DOHH2 (cell line): Measurements from ENCODE around the gene DLX3.

ENCODE experiments used
- H3F3A ChIP-seq: fragments of 200-600 bp; sonication (generic), shearing (Covaris generic); 2 replicates; pipeline ENCODE4 v1.6.0; 2016; ENCODE audit warnings: antibody characterized with exemption, mild to moderate bottlenecking; ENCODE audit not compliant: control insufficient read depth, insufficient read depth
- H3K27ac ChIP-seq: fragments of 200-600 bp; sonication (generic); 2 replicates; pipeline ENCODE4 v1.5.1; 2014; ENCODE audit warnings: low read depth, mild to moderate bottlenecking, low read length, moderate library complexity
- H3K27me3 ChIP-seq: fragments of 200-600 bp; sonication (generic); 2 replicates; pipeline ENCODE4 v1.6.1; 2014; ENCODE audit warnings: mild to moderate bottlenecking, low read length, mixed read lengths; ENCODE audit not compliant: control insufficient read depth
- H3K36me3 ChIP-seq: fragments of 200-600 bp; sonication (generic); 2 replicates; pipeline ENCODE4 v1.6.1; 2014; ENCODE audit warnings: mild to moderate bottlenecking, low read length, moderate library complexity, mixed read lengths; ENCODE audit not compliant: control insufficient read depth
- H3K4me1 ChIP-seq: fragments of 200-600 bp; sonication (generic); 2 replicates; pipeline ENCODE4 v1.6.1; 2014; ENCODE audit warnings: mild to moderate bottlenecking, low read length, mixed read lengths; ENCODE audit not compliant: control insufficient read depth
- H3K4me2 ChIP-seq: fragments of 200-600 bp; sonication (generic); 2 replicates; pipeline ENCODE4 v1.6.0; 2014; ENCODE audit warnings: mild to moderate bottlenecking, low read length, moderate library complexity
- H3K4me3 ChIP-seq: fragments of 200-600 bp; sonication (generic); 2 replicates; pipeline ENCODE4 v1.5.1; 2014; ENCODE audit warnings: mild to moderate bottlenecking, low read length, mixed read lengths
- H3K79me2 ChIP-seq: fragments of 200-600 bp; sonication (generic); 2 replicates; pipeline ENCODE4 v1.6.1; 2014; ENCODE audit warnings: mild to moderate bottlenecking, low read length, mixed read lengths; ENCODE audit not compliant: control insufficient read depth
- H3K9me2 ChIP-seq: fragments of 200-600 bp; sonication (generic); replicated peaks from 2 replicates; pipeline ENCODE4 v1.6.1; 2014; ENCODE audit warnings: mild to moderate bottlenecking, low read length, mixed read lengths; ENCODE audit not compliant: control insufficient read depth
- H3K9me3 ChIP-seq: fragments of 200-600 bp; sonication (generic); 2 replicates; pipeline ENCODE4 v1.6.1; 2014; ENCODE audit warnings: antibody characterized with exemption, low read length, mixed read lengths; ENCODE audit not compliant: control insufficient read depth, insufficient read depth
- H4K20me1 ChIP-seq: fragments of 200-600 bp; sonication (generic); 2 replicates; pipeline ENCODE4 v1.6.0; 2014; ENCODE audit warnings: low read depth, mild to moderate bottlenecking, antibody characterized with exemption, low read length, moderate library complexity; ENCODE audit not compliant: control insufficient read depth, insufficient read depth
- CTCF ChIP-seq: fragments of 200-600 bp; sonication (generic); IDR thresholded peaks from one replicate; pipeline ENCODE4 v1.5.1; 2014; ENCODE audit warnings: antibody characterized with exemption, mild to moderate bottlenecking, low read depth, low read length; ENCODE audit not compliant: poor library complexity, severe bottlenecking
- EZH2phosphoT487 ChIP-seq: fragments of 200-600 bp; sonication (generic); IDR thresholded peaks from 2 replicates; pipeline ENCODE4 v1.6.1; 2017; ENCODE audit warnings: borderline replicate concordance, mild to moderate bottlenecking, antibody characterized with exemption, low read length, moderate library complexity, mixed read lengths

Gene DLX3

GRCh38 chr17:50028736-50029120 lies 33.7 kb upstream of the DLX3 start:
- TF ChIP-seq EZH2phosphoT487 (no peak), CTCF (no peak)
- Histone ChIP-seq H3K9me2 (no peaks in the 10 kb centered on the region), H3K4me3 (no peak overlapping the region), H3F3A (peaks cover 16% of the 10 kb centered on the region), H3K36me3 (no peaks in the 10 kb centered on the region), H4K20me1 (no peaks in the 10 kb centered on the region), H3K27ac (no peak overlapping the region), H3K27me3 (peaks cover 7% of the 10 kb centered on the region), H3K4me1 (peaks cover 8% of the 10 kb centered on the region), H3K4me2 (no peak overlapping the region), H3K79me2 (no peaks in the 10 kb centered on the region), H3K9me3 (peaks cover 13% of the 10 kb centered on the region; the same call in 1 of the 2 replicates)

- H3K27ac ChIP-seq, result no peak overlapping the region
- H4K20me1 ChIP-seq, result no peaks in the 10 kb centered on the region
- H3K79me2 ChIP-seq, result no peaks in the 10 kb centered on the region
- H3K4me3 ChIP-seq, result no peak overlapping the region
- no peak overlapping the region for H3K4me2 ChIP-seq
- H3K4me1 ChIP-seq, result peaks cover 8% of the 10 kb centered on the region
- H3K27me3 ChIP-seq, result peaks cover 5% of the 10 kb centered on the region
- H3F3A ChIP-seq, result peaks cover 22% of the 10 kb centered on the region
- no peak for TF ChIP-seq CTCF
- no peak for TF ChIP-seq EZH2phosphoT487
- H3K9me2 ChIP-seq, result no peaks in the 10 kb centered on the region
- peaks cover 16% of the 10 kb centered on the region; the same call in 1 of the 2 replicates for H3K9me3 ChIP-seq
- H3K36me3 ChIP-seq, result no peaks in the 10 kb centered on the region
These were observed 33.1 kb upstream of the DLX3 start for GRCh38 chr17:50027881-50028735.

GRCh38 chr17:50027172-50027880 lies 32.3 kb upstream of the DLX3 start:
- no peaks in the 10 kb centered on the region for H3K79me2 ChIP-seq
- H3K9me3 ChIP-seq, result peaks cover 16% of the 10 kb centered on the region; the same call in 1 of the 2 replicates
- H3K36me3 ChIP-seq, result no peaks in the 10 kb centered on the region
- H3F3A ChIP-seq, result peaks cover 22% of the 10 kb centered on the region
- H3K4me3 ChIP-seq, result no peak overlapping the region
- peaks cover 5% of the 10 kb centered on the region; the same call in 1 of the 2 replicates for H3K27me3 ChIP-seq
- TF ChIP-seq EZH2phosphoT487 (no peak), CTCF (no peak)
- peaks cover 8% of the 10 kb centered on the region for H3K4me1 ChIP-seq
- no peak overlapping the region for H3K27ac ChIP-seq
- H3K4me2 ChIP-seq, result peak overlapping the region; percentile 37
- no peaks in the 10 kb centered on the region for H3K9me2 ChIP-seq
- no peaks in the 10 kb centered on the region for H4K20me1 ChIP-seq
